NCI-H1092 treated with DMSO at 0.1 percent for 48 hours (cell line): ENCODE measurements around the gene OPN1SW.

Source experiments
- DNase-seq: peaks from one replicate; lab custom pipeline; 2025; lab: John Stamatoyannopoulos, UW

OPN1SW gene

DNA sequence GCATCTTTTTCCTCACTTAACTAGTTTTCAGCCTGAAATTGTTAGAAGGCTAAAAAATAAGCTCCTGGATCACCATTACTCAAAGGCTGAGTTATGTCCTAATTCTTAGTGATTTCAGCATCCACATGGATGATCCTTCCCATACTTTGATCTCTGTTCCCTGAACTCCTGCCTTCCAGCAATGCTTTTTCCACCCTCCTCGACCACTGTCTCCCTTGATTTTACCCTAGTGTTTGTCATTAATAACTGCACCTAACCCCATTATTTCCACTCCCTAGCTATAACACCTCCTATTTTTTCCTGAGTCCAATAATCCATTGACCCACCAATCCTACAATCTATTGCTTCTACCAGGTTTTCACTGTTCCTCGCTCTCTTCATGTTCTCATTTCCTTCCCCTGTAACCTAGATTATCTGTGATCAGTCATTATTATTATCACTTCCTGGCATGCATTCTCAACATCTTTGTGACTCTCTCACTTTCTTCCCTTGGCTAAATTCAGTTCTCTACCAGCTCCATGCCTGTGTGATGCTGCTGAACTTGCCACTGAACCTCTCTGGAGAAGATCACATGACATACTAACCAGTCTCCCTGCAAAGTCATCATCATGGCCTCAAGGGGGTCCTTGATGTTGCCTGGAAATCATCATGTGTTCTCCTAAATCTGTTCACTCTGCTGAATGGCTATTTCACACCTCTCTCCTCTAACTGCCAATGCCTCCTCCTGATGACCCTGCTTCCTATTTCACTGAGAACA lies 42.9 kb downstream of the OPN1SW start:
- no peak for DNase-seq

DNA sequence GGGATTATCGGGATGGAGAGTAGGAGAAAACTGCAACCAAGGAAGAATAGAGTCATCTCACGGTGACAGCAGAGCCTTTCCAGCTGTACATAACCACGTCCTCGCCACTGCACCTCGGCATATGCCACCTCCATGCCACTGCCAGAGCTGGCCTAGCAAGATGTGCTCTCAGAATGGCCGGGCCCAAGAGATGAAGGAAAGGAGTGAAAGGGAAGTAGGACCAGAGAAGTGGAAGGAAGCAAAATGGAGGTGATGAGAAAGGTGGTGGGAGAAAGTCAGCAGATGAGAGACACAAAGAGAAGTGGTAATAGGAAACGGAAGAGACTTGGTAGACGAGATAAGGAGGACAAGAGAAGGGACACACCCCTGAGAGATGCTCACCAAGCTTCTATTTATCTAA lies 44.4 kb downstream of the OPN1SW start:
- DNase-seq, result no peak

DNA sequence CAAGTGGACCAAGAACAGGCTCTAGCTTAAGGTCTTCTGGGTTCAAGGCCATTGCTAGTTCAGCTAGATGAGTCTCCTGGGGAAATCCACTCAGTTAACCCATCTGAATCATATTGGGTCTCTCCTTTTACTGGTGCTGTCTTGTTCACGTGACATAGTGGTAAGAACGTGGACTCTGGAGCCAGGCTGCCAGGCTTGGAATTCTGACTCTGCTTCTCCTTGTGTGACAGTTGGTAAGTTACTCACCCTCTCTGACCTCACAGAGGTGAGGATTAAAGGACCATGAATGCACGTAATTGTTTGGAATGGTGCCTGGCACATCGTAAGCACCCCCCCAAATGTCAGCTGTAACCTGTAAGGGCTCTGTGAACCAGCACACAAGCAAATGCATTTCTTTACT lies 46.1 kb downstream of the OPN1SW start:
- DNase-seq, result no peak

DNA sequence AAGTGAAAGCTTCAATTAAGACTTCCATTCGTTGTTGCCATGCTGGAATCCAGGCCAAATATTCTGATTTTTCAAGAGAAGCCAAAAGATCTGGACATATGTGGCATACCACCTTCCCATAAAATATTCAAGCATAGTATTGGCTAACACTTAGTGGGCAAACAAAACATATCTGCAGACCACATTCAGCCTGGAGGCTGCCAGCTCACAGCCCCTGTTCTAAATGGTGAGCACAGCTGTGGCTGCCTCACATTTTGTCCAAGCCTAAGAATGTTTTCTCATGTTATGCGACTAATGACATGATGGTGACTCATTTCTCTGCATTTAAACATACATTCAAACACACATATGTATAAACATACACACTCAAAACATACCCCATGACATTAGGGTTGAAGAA lies 47.0 kb downstream of the OPN1SW start:
- DNase-seq, result no peak

DNA sequence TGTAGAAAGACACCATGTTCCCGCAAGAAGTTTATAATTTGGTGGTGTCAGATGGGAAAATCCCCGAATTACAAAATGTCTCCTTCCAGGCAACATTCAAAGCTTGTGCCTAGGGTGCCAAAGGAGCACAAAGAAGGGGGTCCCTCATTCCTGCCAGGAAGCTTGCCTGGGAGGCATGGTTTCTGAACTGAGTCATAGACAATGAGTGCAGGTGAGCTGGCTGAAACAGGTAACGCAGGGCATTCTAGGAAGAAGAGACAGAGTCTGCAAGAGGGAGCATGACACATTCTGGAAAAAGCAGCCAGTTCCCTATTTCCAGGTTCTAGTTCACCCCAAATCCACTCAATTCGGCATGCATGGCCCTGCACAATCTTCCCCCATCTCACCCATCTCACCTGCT lies 48.4 kb downstream of the OPN1SW start:
- no peak for DNase-seq

DNA sequence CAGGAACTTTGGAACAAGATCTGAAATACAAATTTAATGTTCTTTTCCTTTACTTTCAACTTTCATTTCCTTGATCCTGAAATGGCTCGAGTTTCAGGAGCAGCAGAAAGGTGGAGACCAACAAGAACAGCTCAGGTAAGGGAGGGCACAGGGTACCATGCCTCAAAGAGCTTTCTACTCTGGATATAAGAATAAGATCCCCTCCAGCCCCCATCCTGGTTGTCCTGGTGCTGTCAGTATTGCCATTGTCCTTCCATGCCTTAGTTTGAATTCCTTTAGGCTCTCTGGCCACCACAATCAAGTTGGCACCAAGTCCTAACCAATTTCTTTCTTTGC lies 48.9 kb downstream of the OPN1SW start:
- no peak for DNase-seq

DNA sequence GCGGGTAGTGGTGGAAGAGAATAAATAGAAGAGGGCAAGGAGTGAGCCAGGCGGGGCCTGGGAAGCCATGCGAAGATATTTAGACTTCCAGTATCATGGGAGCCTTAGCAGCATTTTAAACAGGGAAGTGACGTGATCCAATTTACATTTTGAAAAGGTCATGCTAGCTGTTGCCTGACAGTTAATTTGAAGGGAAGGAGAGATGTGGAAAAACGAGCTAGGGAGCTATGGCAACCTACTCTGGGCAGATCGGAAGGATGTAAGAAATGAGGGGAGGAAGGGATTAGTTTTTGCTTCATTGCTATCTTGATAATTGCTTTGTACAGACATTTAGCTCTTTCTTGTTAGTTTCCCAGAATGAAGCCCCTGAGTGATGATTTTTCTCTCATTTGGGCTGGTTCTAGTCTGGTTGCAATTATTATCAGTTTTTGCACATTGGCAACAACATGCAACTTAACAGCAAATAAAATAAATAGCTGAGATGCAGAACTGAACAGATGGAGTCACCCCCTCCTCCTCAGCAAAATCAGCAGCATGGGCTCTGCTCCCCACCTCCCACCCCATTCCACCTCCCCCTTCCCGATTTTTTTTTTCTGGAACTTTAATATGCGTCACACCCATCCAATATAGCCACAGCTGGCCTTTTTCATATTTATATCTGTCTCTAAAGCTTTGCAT lies 49.4 kb downstream of the OPN1SW start:
- no peak for DNase-seq

DNA sequence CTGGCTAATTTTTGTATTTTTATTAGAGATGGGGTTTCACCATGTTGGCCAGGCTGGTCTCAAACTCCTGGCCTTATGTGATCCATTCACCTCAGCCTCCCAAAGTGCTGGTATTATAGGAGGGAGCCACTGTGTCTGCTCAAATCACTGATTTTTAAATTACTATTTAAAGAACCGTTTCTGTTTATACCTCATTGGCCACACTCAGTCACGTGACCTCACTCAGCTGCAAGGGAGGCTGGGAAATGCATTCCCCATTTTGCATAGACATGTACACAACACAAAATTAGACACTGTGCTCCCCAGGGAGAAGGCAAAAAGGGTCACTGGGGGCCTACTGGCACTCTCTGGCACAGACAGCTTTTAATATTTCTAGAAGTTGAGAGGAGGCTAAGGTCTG lies 50.1 kb downstream of the OPN1SW start:
- DNase-seq, result no peak

DNA sequence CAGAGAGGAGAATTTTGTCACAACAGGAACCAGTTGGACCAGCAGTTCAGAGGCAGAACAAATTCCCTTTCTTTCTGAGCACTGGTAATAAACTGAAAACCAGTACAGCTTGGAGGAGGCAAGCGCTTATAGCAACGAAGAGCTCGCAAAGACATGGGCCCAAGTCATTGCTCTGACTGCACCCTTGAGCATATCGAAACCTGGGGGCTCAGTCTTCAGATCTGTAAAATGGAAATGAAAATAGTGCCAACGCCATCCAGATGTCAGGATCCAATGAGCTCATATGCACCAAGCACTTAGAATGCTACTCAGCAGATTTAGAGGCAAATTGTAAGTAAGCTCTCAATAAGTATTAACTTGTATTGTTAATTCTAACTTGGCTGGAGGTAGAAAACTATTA lies 50.9 kb downstream of the OPN1SW start:
- no peak for DNase-seq
